MCF 10A (cell line): ENCODE measurements around the gene USH1C. TPM values are rescaled to one million over a fixed set of nuclear protein-coding genes. Genes with fewer than 3 reads are reported as not detected.

Source experiments
- BruUV-seq: library from RNA; stranded (reverse); fragments of 400-500 nt; replicated peaks from 2 replicates; lab custom pipeline; 2021; lab: Mats Ljungman, UMichigan
- CTCF ChIA-PET: fragments of 300-600 bp; sonication (Branson Sonifier 250); formaldehyde crosslinking; extraction: SDS; loops from one replicate; lab custom pipeline; 2021; ENCODE audit warnings: antibody characterized with exemption, inconsistent platforms; lab: Yijun Ruan, JAX
- POLR2A ChIA-PET: fragments of 300-600, 350-650 bp; sonication (Branson Sonifier 250); formaldehyde crosslinking; extraction: SDS; loops from one replicate; lab custom pipeline; 2020; ENCODE audit warnings: antibody characterized with exemption, inconsistent platforms; lab: Yijun Ruan, JAX
- DNase-seq: peaks from one replicate; pipeline ENCODE4 v3.0.0-alpha.2; 2018; ENCODE audit not compliant: unreplicated experiment
- H3K27ac Mint-ChIP-seq: one replicate; pipeline ENCODE4 v1.8.0; 2022; ENCODE audit warnings: mild to moderate bottlenecking, low read depth, mixed read lengths; ENCODE audit not compliant: unreplicated experiment
- H3K27me3 Mint-ChIP-seq: one replicate; pipeline ENCODE4 v1.8.0; 2022; ENCODE audit warnings: mixed read lengths; ENCODE audit not compliant: insufficient read depth, unreplicated experiment
- H3K36me3 Mint-ChIP-seq: one replicate; pipeline ENCODE4 v1.8.0; 2022; ENCODE audit warnings: mild to moderate bottlenecking, moderate library complexity, mixed read lengths; ENCODE audit not compliant: insufficient read depth, unreplicated experiment
- H3K4me1 Mint-ChIP-seq: one replicate; pipeline ENCODE4 v1.8.0; 2022; ENCODE audit warnings: mixed read lengths; ENCODE audit not compliant: insufficient read depth, unreplicated experiment
- H3K4me3 Mint-ChIP-seq: one replicate; pipeline ENCODE4 v1.8.0; 2022; ENCODE audit warnings: mild to moderate bottlenecking, moderate library complexity, mixed read lengths; ENCODE audit not compliant: unreplicated experiment
- H3K9me3 Mint-ChIP-seq: one replicate; pipeline ENCODE4 v1.8.0; 2022; ENCODE audit warnings: mixed read lengths; ENCODE audit not compliant: unreplicated experiment
- CTCF ChIP-seq: fragments of 200-600 bp; IDR thresholded peaks from one replicate; pipeline ENCODE4 v1.8.0; 2022; ENCODE audit warnings: antibody characterized with exemption, mild to moderate bottlenecking; ENCODE audit not compliant: unreplicated experiment
- intact Hi-C: fragments of 100-400 bp; cut with micrococcal nuclease; formaldehyde crosslinking; loops from 2 replicates; pipeline ENCODE4 v1.14.1; 2022
- total RNA-seq: library from RNA; stranded (reverse); gene quantifications from 2 replicates; pipeline ENCODE4 v1.2.3, GENCODE V29; 2022

Gene USH1C
- total RNA-seq, 1 experiment from 2014 or later = not detected

GRCh38 chr11:17446482-17446881, 97.7 kb downstream of the USH1C start:
- Mint-ChIP-seq H3K4me3 (no peak overlapping the region), H3K36me3 (no peaks in the 10 kb centered on the region), H3K27ac (no peak overlapping the region), H3K27me3 (peaks cover 70% of the 10 kb centered on the region), H3K9me3 (no peaks in the 10 kb centered on the region), H3K4me1 (no peaks in the 10 kb centered on the region)
- intact Hi-C loops = no loop called here
- DNase-seq = no peak
- CTCF ChIA-PET = interaction anchor here (1.6 kb wide), 1 partner anchor 63 kb away, joined by 5 read pairs; no protein-coding TSS in a partner anchor
- no peak for TF ChIP-seq CTCF
- POLR2A ChIA-PET = interaction anchor here (0.6 kb wide), 1 partner anchor 270 kb away, joined by 3 read pairs; no protein-coding TSS in a partner anchor
- BruUV-seq = no TSS peak

GRCh38 chr11:17445240-17445795, 98.9 kb downstream of the USH1C start:
- Mint-ChIP-seq H3K27me3 (peaks cover 72% of the 10 kb centered on the region), H3K9me3 (no peaks in the 10 kb centered on the region), H3K4me3 (no peak overlapping the region), H3K27ac (no peak overlapping the region), H3K4me1 (no peaks in the 10 kb centered on the region), H3K36me3 (no peaks in the 10 kb centered on the region)
- no peak for DNase-seq
- POLR2A ChIA-PET = no interaction called here
- no peak for TF ChIP-seq CTCF
- BruUV-seq = no TSS peak
- CTCF ChIA-PET = interaction anchor here (1.0 to 1.6 kb wide), 2 partner anchors 46 to 61 kb away, joined by 3 to 5 read pairs; no protein-coding TSS in a partner anchor
- intact Hi-C loops = no loop called here

- Mint-ChIP-seq H3K9me3 (no peaks in the 10 kb centered on the region), H3K4me1 (no peaks in the 10 kb centered on the region), H3K27ac (no peak overlapping the region), H3K4me3 (no peak overlapping the region), H3K36me3 (no peaks in the 10 kb centered on the region), H3K27me3 (peaks cover 72% of the 10 kb centered on the region)
- no peak for DNase-seq
- TF ChIP-seq CTCF = no peak
- intact Hi-C loops = no loop called here
- ChIA-PET CTCF (interaction anchor here (1.0 to 1.1 kb wide), 3 partner anchors 45 to 61 kb away, joined by 3 to 4 read pairs (median 3); no protein-coding TSS in a partner anchor), POLR2A (no interaction called here)
- no TSS peak for BruUV-seq
Measured at GRCh38 chr11:17443926-17444690, 100.1 kb downstream of the USH1C start.

Other genes starting within 250 kb of the USH1C start
- gene NCR3LG1, start 192.6 kb downstream of the USH1C start, total RNA-seq = 13.6 and 14.2 TPM in 2 replicates
- 0.54 TPM in 1 of 2 replicates, not detected in the other for gene KCNJ11, start 155.8 kb downstream of the USH1C start, total RNA-seq
- not detected in 2 replicates for gene ABCC8, start 67.6 kb downstream of the USH1C start, total RNA-seq
- not detected in 2 replicates for gene OTOG, start 2.8 kb upstream of the USH1C start, total RNA-seq
- not detected in 2 replicates for gene MYOD1, start 175.2 kb upstream of the USH1C start, total RNA-seq
- not detected in 2 replicates for gene KCNC1, start 190.4 kb upstream of the USH1C start, total RNA-seq